ENCODE measurements around the gene MLNR. TPM values are rescaled to one million over a fixed set of nuclear protein-coding genes. Genes with fewer than 3 reads are reported as not detected.

The MLNR gene
- polyA plus RNA-seq, 3 donors, result 0.24 TPM; not detected in 2

DNA sequence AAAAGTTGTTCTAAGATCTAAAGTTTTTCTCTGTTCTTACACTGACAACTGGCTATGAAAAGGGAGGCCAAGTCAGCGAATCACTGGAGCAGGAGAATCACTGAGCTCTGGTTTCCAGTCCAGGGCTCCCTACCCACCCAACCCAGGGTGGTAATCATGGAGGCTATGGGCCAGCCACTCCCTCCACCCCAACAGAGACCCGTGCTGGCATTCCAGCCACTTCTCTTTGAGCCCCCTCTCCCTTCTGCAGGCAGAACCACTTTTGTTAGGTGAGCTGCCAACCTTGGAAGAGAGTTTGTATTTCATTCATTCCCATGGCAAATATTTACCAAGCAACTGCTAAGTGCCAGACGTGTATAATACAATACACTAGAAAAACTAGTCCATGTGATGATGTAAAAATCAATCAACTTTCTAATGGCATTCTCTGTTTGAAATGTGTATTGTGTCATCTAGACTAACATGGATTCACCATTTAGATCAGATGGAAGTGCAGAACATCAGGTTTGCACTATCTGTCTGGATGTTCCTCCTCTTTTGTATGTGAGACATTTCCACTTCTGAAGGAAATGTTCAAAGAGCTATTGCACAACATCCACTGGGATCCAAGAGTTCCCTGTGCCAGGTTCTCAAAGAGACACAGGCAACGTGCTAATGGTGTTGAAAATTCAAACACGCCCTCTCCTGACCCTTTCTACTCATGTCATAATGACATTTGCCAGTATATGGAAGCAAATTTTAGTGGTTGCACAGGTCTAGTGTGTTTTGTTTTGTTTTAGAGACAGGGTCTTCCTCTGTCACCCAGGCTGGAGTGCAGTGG, 5.3 kb downstream of the MLNR start:
- no peak for DNase-seq (ENCODE audit: low read depth in 3 of 3, low spot score in 2 of 3)

DNA sequence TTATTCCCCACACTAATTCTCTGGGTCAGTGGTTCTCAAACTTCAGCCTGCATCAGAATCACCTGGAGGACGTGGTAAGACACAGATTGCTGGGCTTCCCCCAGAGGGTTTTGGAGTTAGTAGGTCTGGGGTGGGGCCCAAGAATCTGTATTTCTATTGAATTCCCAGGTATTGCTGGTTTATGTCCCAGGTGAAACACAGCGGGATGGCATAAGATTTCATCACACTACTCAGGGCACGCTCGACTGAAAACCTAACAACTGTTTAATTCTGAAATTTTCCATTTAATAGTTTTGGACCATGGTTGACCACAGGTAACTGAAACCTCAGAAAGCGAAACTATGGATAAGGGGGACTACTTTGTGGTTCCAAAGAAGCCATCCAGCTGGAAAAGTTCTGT, 6.5 kb downstream of the MLNR start:
- no peak for DNase-seq (ENCODE audit: low read depth in 3 of 3, low spot score in 2 of 3)

DNA sequence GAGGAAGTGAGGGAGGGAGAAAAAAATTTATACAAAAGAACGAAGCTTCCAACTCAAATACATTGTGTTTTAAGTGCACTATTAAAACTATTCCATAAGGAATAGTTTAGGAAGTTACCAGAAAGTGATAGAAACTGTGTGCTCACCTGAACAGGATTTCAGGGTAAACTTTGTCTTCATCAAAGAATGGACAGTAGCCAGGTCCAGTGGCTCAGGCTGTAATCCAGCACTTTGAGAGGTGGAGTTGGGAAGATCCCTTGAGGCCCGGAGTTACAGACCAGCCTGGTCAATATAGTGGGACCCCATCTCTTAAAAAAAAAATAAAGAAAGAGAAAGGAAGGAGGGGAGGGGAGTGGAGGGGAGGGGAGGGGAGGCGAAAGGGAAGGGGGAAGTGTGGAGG, 14.6 kb downstream of the MLNR start:
- no peak for DNase-seq (ENCODE audit: low read depth in 3 of 3, low spot score in 2 of 3)

DNA sequence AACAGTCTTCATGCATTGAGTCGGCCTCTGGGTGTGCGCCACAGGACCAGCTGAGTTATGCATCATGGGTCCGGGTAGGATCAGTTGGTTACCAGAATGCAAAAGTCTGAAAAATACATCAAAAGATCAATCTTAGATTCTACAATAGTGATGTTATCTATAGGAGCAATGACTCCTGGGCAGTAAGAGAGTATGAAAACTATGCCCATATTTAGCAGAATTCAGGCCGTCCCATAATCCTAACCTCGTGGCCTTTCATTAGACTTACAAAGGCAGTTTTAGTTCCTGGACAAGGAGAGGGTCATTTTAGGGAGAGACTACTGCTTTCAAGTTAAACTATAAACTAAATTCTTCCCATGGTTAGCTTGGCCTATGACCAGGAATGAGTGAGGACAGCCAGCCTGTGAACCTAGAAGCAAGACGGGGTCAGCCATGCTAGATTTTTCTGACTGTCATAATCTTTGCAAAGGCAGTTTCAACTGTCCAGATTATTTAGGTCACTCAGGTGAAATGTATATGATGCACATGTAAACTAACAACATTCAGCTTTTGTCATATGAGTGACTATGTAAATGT, 15.8 kb downstream of the MLNR start:
- DNase-seq (ENCODE audit: low read depth in 3 of 3, low spot score in 2 of 3), result no peak

DNA sequence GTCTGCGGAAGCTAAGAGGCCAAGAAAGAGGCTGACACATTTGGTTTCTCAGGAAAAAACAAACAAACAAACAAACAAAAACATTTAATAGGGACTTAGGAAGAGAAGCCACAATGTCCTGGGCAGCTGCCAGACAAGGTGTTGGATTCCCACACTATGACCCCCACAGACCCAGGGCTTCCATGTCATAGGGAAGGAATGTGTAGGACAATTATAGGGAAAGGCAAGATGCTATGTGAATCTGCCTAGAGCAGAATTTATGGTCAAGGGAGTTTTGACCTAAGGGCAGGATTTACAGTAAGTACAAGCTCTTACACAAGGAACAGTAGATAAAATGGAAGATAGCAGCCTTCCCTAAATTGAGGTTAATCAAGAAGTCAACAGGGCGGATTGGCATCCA, 18.5 kb downstream of the MLNR start:
- DNase-seq (ENCODE audit: low read depth in 3 of 3, low spot score in 2 of 3), result no peak

DNA sequence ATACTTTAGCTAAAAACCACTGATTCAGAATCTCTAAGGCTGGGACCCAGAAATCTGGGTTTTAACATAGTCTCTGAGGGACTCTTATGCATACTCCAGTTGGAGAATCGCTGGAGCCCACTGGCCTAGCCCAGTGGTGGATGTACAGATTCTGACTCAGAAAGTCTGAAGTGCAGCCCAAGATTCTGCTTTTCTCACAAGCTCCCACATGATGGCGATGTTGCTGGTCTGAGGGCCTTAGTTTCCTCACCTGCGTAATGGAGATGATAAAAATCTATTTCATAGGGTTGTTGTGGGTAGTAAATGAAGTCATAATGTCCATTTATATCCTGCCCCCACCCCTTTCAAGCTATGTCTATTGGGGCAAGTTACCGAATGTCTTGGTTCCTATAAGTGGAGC, 19.9 kb downstream of the MLNR start:
- no peak for DNase-seq (ENCODE audit: low read depth in 3 of 3, low spot score in 2 of 3)

DNA sequence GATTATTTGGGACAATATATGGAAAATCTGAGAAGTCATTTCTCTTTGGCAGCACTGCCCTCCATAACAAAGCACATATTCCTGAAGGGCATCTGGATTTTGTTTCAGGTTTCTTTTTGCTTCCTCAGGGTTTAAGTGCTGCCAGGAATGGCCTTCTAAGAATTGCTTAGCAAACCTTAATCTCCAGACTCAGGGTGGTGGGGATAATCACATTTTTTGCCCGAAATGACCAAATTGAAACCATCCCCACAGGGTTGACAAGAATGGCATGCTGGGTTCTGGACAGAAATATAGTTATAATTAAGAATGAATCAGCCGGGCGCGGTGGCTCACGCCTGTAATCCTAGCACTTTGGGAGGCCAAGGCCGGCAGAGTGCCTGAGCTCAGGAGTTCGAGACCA, 21.2 kb downstream of the MLNR start:
- DNase-seq (ENCODE audit: low read depth in 3 of 3, low spot score in 2 of 3), result no peak

DNA sequence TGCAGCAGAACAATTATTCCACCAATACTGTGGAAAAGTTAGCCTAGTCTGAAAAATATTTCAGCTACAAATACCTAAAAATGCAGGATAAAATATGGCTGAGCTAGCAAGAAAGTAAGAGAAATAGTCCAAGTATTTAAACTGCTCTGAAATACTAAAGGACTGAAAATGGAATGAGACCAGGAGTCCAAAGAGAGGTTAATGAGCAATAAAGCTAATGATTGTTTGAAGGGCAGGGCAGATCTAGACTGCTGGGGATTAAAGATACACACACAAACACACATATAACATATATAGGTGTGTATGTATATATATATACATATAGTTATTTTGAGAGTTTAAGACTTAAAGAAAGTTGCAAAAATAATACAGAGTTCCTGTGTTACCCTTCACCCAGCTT, 25.0 kb downstream of the MLNR start:
- DNase-seq (ENCODE audit: low read depth in 3 of 3, low spot score in 2 of 3), result no peak

DNA sequence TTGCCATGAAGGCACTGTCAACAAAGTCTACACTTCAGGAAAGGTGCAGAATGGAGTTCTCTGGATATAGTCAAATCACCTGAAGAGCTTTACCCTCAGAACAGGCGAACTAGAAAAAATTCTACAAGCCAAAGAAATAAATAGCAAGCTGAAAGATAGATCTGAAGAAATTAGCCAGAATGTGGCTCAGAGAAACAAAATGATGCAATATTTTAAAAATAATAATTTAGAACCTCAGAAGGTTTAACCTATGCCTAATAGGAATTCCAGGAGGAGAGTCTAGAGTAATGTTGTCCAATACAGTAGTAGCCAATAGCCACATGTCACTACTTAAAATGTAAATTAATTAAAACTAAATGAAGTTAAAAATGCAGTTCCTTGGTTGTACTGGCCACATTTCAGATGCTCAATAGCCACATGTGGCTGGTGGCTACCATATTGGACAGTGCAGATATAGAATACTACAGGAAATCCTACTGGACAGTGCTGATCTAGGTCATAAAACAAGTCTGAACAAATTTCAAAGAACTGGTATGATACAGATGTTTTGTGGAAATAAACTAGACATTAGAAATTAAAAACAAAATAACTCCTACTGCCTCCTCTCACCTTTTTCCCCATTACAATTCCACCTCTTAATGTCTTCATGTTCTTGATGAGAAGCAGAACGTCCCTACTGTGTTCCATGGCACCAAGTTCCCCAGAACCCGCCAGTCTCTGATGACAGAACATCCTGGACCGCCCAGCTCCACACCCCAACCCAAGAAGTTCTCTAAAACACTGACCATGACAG, 26.9 kb downstream of the MLNR start:
- DNase-seq (ENCODE audit: low read depth in 3 of 3, low spot score in 2 of 3), result peak in 2 of 3 donors; percentile 1 to 6

DNA sequence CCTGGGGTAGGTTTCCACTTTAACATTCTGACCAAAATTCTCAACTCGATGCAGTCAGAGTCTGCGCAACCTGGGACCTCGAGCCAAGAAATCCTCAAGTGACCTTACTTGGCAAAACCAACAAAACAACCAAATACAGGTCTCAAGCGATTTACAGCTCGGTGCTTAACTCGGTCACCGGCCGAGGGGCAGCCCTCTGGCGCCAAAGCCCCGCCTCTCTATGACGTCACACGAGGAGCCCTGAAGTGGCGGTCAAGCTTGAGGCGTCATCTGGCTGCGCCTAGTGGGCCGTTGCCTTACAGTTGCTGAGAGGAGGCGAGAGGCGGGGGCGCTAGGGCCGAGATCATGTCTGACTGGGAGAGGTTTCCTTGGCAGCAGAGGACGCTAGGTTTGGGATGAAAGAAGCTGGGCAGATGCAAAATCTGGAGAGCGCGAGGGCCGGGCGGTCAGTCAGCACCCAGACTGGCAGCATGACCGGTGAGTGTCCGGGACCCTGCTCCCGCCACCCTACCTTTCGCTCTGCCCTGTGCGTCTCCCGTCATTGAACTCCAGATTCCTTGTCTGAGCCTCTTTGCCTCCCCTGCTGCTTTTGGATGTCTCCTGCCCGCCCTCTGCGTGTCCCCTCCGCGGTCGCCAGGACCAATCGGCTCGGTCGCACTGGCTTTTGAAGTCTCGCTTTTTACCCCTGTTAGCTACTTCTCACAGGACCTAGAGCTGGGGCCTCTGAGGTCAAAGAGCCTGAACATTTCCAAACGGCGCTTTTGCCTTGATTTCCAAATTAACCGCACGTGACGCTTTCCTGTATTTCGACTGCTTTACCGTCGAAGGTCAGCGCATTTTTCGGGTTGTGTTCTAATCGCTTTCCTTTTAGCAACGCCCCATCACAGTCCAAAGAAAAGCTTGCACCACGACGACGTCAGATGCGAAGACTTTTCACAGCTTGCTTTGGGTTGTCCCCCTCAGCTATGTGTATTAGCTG, 27.8 kb downstream of the MLNR start, which contains the start of gene CDADC1:
Gene CDADC1 (plus strand): TSS at position 283 of the 979 bp plus-strand sequence. CDS start 113 bp downstream, at position 396.
- DNase-seq (ENCODE audit: low read depth in 3 of 3, low spot score in 2 of 3), result peak; percentile 89 to 96 (median 94)

DNA sequence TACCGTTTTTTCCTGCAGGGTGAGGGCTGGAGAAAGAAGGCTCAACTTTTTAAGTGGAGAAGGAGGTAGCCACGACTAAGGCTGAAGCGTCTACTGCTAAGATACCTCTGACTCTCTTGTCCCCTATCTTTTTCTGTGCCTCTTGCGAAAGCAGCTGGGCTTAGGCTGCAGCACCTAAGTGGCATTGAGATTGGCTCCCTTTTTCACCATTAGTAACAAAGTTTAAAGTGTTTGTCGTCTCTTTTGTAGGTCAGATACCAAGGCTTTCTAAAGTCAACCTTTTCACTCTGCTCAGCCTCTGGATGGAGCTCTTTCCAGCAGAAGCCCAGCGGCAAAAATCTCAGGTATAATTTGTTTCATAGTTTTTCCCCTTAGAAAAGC, 28.5 kb downstream of the MLNR start:
- peak in 1 of 3 donors; percentile 25 for DNase-seq (ENCODE audit: low read depth in 3 of 3, low spot score in 2 of 3)

DNA sequence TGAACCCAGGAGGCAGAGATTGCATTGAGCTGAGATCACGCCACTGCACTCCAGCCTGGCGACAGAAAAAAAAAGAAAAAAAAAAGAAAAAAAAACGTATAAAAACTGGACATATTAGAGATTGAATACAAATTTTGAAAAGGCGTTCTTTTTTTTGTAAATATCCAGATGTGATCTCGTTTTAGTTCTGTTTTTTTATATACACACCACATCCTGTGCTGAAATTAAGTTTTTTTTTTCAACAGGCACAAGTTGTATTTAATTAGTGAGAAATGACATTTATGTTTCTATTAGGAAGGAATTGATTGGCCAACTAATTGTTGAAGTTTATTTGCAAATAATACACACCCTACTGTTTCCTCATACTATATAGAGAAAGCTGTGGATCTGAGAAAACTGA, 31.2 kb downstream of the MLNR start:
- no peak for DNase-seq (ENCODE audit: low read depth in 3 of 3, low spot score in 2 of 3)

DNA sequence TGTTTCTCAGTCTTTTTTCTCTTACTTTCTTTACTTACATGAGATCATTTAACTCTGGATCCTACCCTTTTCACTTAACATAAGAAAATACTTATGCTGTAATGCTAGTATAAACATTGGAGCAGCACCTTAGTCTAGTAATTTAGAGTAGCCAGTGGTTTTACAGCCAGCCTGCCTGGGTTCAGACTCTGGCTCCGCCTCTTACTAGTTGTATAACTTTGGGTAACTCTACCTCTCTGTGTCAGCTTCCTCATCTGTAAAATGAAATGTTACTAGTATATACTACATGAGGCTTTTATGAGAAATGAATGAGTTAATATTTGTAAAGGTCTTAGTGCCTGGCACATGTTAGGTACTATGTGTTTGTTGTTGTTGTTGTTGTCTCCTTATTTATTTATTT, 33.2 kb downstream of the MLNR start:
- DNase-seq (ENCODE audit: low read depth in 3 of 3, low spot score in 2 of 3), result no peak

DNA sequence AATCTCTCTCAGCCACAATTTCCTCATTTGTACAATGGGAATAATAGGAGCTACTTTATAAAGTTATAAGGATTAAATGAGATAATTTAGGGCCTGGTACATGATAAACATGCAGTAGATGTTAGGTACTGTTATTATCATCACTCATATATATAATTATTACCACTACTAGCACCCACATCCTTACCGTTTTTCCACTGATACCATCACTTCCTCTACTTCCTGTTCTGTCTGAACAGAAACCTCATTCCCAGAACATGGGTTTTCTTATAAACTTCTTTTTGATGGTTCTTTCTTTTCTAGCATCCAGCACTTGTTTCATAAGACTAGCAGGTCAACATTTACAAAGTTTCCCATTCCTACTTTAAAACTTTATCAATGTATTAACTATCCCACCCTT, 33.9 kb downstream of the MLNR start:
- no peak for DNase-seq (ENCODE audit: low read depth in 3 of 3, low spot score in 2 of 3)

DNA sequence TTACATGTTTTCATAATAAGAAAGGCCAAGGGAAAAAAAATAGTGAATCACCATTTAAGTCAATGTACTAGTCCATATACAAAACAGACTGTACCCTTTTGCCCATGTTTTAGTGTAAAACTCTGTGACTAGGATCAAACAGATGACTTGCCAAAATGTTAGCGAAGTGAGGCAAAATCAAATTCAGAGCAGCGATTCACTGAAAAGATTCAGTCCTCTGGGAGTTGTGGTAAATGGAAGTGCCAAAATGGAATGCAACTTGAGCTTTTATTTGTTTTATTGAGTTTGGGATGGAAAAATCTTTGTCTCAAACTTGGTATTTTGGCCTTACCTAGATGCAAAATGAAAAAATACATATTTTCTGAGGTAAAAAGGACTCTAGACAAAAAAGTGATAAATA, 36.7 kb downstream of the MLNR start:
- DNase-seq (ENCODE audit: low read depth in 3 of 3, low spot score in 2 of 3), result no peak

DNA sequence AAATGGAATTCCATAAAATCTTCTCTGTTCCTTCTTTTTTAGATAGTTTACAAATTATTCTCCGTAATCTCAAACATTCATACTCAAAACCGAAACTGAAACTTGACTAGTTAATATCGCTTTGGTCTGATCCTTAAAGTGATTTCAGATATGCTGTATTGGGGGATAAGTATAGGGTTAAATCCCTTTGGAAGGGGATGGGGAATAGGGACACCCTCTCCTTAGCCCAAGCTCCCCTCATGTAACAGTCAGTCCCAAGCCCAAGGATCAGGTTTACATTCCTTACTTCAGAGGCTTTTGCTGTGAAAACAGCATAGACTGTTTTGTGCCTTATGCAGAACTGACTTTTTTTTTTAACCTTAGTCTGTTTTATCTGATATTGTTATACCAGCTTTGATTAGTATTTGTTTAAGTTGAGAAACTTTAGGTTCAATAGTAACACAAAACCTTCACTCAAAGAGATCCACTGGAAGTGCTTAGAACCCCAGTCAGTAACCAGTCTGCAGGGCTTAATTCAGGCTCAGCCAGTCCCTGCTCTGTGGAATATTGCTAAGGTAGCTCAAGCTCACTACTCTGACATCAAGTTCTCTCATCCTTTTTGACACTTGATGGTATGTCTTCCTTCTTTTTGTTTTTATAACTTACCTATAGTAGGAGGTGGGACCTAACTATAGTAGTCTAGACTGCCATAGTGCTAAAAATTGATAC, 38.1 kb downstream of the MLNR start:
- no peak for DNase-seq (ENCODE audit: low read depth in 3 of 3, low spot score in 2 of 3)

DNA sequence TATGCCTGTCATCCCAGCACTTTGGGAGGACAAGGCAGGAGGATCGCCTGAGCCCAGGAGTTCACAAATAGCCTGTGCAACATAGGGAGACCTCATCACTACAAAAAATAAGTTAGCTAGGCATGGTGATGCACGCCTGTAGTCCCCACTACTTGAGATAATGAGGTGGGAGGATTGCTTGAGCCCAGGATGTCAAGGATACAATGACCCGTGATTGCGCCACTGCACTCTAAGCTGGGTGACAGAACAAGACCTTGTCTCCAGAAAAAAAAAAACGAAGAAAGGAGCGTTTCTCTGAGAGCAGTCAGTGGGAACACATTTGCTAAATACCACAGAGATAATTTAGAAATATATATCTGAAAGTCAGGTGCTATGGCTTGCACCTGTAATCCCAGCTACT, 39.4 kb downstream of the MLNR start:
- no peak for DNase-seq (ENCODE audit: low read depth in 3 of 3, low spot score in 2 of 3)

DNA sequence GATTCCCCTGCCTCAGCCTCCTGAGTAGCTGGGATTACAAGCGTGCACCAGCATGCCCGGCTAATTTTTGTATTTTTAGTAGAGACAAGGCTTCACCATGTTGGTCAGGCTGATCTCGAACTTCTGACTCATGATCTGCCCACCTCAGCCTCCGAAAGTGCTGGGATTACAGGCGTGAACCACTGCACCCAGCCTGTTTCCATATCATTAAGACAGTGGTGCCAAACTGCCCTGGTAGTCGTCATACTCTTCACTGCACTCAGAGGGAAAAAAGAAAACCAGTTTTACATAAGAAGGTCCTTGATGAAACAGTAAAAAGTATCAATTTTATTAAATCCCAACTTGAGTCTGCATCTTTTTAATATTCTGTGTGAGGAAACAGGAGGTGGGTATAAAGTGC, 42.5 kb downstream of the MLNR start:
- DNase-seq (ENCODE audit: low read depth in 3 of 3, low spot score in 2 of 3), result no peak

DNA sequence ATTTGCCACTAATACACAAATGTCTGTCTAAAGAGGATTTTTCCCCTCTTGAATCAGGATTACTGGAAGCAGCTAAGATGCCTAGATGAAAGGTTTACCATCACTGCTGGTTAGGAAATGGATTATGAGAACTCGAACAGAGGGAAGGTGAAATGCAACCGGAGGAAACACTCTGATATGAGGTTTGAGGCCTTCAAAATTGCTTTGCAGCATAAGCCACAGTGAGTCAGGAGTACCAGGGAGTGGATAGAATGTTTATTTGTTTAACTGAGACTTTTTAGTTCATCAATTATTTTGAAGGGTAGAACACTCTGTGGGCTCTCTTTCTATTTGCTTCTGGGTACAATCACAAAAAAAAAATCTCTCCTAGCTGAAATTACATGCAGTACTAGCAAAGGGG, 45.7 kb downstream of the MLNR start:
- no peak for DNase-seq (ENCODE audit: low read depth in 3 of 3, low spot score in 2 of 3)

DNA sequence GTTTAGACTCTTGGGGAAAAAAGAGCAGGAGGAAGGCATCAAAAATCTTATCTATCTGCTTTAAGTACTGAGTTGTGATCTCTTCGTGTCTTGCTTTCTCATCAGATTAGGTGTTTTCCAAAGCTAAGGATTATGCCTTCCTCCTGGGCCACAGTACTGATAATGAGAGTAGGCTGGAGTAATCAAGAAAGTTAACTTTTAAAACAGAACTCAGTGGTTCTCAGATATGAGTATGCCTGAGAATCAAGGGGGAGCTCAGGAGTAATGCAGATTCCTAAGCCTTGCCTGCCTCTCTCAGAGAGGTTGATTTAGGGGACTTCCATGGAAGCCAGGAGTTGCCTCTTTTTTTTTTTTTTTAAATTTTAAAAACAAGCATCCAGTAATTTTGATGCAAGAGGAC, 51.1 kb downstream of the MLNR start:
- DNase-seq (ENCODE audit: low read depth in 3 of 3, low spot score in 2 of 3), result no peak

Data from right renal cortex interstitium (tissue), 3 donors.